ENCODE results near the gene RASAL2.
A peak's percentile ranks its signal among the peaks of the same experiment; 100 is the strongest.
"Not testable (repeated sequence)": the region's sequence is repeated elsewhere in the genome, so short reads cannot be mapped to it uniquely, and the experiment has no call there.

The RASAL2 gene

GRCh38 chr1:178071811-178072210 lies 22.1 kb upstream of the RASAL2 start:
- DNase-seq (ENCODE audit: low read depth in 2 of 3, low spot score in 2 of 3), result no peak

GRCh38 chr1:178072326-178072725 lies 21.6 kb upstream of the RASAL2 start:
- DNase-seq (ENCODE audit: low read depth in 2 of 3, low spot score in 2 of 3), result no peak

DNA sequence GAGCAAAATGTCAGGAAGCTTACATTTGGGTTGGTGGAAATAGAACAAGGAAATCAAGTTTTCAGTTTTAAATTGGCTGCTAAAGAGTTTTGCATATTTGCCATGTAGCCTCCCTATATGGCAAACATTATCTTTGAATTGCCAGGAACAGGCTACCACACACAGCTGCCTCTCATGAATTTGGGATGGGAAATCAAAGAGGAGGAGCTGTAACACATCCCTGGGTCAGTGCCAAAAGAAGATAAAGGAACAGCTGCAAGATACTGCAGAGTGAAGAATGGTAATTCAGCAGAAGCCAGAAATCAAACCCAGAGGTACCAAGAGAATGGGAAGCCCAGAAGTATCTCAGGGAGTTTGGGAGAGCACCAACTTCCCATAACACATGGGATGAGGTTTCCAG lies 18.6 kb upstream of the RASAL2 start:
- no peak for DNase-seq (ENCODE audit: low read depth in 2 of 3, low spot score in 2 of 3)

DNA sequence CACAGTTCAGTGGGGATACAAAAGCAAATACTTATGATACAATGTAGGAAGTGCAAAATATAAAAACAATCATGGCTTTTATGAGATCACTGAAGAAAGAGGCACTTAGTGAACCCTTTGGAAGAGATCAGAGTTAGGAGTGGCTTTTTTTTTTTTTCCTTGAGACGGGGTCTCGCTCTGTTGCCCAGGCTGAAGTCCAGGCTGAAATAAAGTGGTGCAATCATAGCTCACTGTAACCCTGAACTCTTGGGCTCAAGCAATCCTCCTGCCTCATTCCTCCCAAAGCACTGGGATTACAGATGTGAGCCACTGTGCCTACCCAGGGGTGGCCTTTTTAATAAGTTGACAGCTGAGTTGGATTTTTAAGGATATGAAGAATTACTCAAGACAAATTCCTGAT lies 17.3 kb upstream of the RASAL2 start:
- no peak for DNase-seq (ENCODE audit: low read depth in 2 of 3, low spot score in 2 of 3)

DNA sequence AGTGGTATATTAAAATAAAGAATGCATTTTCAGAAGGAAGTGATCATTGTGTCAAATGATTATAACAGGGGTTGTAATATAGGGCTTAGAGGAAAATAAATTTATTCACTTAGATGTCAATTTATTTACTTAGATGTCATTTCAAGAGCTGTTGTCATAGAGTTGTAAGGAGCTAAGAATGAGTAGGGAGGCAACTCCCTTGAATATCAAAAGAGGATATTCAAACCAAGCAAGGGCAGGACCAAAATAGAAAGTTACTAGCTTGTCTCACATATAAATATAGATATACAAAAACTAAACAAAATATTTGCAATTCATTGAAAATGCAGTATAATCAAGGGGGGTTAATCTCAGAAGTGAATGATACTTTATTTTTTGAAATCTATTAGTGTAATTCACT lies 16.0 kb upstream of the RASAL2 start:
- DNase-seq (ENCODE audit: low read depth in 2 of 3, low spot score in 2 of 3), result no peak

DNA sequence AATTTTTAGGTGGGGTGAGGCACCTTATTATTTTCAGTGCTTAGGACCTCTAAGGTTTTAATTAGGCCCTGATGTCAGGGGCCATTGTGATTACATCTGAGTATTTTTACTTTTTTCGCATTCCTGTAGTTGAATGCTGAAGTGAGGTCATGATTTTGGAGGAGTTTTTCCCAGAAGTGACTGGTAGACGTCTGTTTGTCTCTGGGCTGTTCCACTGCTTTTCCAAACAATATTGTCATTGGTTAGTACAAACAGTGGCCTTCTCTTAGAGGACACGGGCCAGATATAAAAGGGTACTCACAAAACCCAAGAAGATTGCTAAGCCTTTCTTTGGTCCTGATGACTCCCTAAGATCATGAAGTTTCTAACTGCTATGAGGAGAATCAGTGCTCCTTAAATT lies 7.6 kb upstream of the RASAL2 start:
- no peak for DNase-seq (ENCODE audit: low read depth in 2 of 3, low spot score in 2 of 3)

DNA sequence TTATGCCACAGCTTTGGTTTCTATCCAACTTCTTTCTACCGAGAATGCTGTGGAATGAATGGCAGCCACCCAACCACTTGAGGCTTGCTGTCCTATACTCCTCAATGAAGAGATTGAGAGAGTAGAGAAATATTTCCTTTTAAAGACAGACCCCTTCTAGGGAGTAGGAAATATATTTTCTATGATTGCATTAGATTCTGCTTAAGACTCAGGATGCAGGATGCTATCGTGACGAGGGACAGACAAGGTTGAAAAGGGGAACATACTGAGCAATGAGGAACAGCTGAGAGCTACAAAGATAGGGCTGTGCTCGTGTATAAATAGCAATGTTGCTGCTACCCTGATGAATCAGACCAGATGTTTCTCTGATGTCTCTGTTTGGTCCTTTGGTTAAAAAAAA lies 7.1 kb upstream of the RASAL2 start:
- no peak for DNase-seq (ENCODE audit: low read depth in 2 of 3, low spot score in 2 of 3)

DNA sequence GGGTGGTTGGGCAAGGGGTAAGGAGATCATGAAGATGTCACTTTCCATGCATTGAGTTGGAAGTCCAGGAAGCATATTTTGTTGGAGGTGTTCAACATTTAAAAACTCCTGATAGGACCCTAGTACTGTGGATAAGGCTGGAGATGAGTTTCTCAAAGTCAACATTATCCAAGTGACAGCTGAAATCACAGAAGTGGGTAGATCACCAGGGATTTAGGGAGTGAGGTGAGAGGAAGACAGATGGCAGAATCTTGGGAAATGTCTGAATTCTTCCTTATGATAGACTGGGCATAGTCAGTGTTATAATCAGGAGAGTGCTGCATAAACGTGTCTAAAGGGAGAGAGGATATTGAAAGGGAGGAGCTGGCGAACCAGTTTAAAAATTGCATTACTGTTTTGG lies 5.3 kb upstream of the RASAL2 start:
- DNase-seq (ENCODE audit: low read depth in 2 of 3, low spot score in 2 of 3), result no peak

- not testable (repeated sequence) for DNase-seq (ENCODE audit: low read depth in 2 of 3, low spot score in 2 of 3)
These were observed 2.5 kb upstream of the RASAL2 start for GRCh38 chr1:178091454-178091853.

- DNase-seq (ENCODE audit: low read depth in 2 of 3, low spot score in 2 of 3), result no peak
These were observed 1.7 kb upstream of the RASAL2 start for GRCh38 chr1:178091986-178092745.

- DNase-seq (ENCODE audit: low read depth in 2 of 3, low spot score in 2 of 3), result no peak
These were observed 918 bp upstream of the RASAL2 start for GRCh38 chr1:178092878-178093493.

GRCh38 chr1:178093494-178093950 lies 382 bp upstream of the RASAL2 start:
- DNase-seq (ENCODE audit: low read depth in 2 of 3, low spot score in 2 of 3), result peak in 1 of 3 experiments; percentile 16

DNA sequence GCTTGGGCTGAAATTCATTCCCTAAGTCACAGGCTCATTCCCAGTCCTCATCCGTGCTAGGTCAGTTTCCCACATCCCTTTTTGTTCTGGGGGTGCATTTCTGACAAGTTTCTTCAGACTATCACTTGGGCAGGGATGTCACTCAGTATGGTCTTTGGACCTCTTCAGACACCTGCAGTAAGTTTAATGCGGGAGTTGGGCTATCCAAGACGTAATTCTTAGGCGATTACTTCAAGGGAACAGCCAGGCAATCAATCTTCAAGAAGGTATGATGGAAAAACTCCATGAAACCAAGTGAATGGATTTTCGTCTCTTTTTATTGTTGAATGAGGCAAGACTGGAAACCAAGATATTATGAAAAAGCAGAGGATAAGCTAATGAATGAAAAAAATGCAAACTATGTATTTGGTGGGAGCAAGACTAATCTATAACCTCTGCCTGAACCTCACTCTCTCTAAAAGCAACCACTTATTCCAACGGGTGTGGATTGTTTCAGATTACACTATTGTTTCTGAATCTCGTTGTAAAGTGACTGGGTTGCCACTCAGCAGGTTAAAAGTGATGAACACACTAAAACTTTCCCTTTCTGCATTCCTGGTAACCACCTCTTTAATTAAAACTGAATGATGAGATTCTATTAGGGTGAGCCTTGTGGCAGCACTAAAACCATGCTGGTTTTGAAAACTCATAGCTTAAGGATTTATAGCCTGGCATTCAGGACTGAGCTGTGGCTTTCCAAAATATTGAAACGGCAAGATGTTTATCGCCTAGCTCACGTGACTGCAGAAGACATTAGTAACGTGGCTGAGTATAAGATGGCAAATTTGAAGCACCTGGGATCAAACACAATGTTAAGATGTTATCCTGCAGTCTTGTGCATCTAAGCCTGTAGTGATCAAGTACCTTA lies 1.1 kb downstream of the RASAL2 start:
- no peak for DNase-seq (ENCODE audit: low read depth in 2 of 3, low spot score in 2 of 3)

GRCh38 chr1:178096421-178096820 lies 2.5 kb downstream of the RASAL2 start:
- no peak for DNase-seq (ENCODE audit: low read depth in 2 of 3, low spot score in 2 of 3)

DNA sequence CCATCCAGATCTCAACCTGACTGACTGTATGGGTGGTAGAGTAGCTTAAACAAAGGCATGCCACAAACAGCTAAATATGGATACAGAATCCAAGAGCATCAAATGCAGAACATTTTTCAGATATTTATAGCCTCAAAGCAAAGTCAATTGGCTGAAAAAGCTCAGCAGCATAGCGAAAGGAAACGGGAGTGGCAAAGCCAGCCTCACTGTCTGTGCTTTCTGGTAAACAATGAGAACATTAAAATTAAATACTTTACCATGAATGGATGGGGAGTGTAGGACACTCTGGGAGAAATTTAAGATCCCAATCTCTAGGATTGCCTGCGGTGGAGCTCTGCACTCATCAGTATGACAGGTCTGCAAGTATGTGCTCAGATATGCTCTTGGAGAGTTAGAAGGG lies 4.4 kb downstream of the RASAL2 start:
- DNase-seq (ENCODE audit: low read depth in 2 of 3, low spot score in 2 of 3), result no peak

GRCh38 chr1:178101266-178101630 lies 7.3 kb downstream of the RASAL2 start:
- DNase-seq (ENCODE audit: low read depth in 2 of 3, low spot score in 2 of 3), result no peak

- DNase-seq (ENCODE audit: low read depth in 2 of 3, low spot score in 2 of 3), result no peak
These were observed 7.8 kb downstream of the RASAL2 start for GRCh38 chr1:178101654-178102053.

DNA sequence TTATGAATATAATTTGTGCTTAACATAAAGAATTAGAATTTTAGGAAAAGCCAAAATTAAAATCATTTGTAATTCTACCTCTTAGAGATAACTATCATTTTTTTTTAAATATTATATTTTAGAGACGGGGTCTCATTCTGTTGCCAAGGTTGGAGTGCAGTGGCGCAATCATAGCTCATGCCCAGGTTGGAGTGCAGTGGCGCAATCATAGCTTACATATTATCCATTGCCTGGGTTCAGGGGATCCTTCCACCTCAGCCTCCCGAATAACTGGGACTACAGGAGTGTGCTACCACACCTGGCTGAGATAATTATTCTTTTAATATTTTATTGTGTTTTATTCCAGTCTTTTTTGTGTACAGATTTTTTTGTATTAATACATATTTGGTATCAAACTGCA lies 8.3 kb downstream of the RASAL2 start:
- no peak for DNase-seq (ENCODE audit: low read depth in 2 of 3, low spot score in 2 of 3)

GRCh38 chr1:178107823-178108222 lies 13.9 kb downstream of the RASAL2 start:
- no peak for DNase-seq (ENCODE audit: low read depth in 2 of 3, low spot score in 2 of 3)

GRCh38 chr1:178109348-178110143 lies 15.6 kb downstream of the RASAL2 start:
- DNase-seq (ENCODE audit: low read depth in 2 of 3, low spot score in 2 of 3), result no peak

DNA sequence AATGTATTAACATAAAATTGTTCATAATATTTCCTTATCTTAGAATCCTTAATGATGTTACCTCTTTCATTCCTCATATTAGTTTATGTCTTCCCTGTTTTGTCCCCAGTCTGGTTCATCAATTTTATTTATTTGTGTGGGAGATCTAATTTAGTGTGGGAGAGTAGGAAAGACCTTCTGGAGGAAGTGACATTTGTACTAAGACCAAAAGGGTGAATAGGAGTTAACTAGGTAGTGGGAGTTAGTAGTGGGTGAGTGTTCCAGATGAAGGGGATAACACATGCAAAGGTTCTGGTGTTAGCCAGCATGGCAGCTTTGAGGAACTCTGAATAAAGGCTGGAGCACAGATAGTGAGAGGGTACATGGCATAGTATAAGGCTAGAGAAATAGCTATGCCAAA lies 21.4 kb downstream of the RASAL2 start:
- no peak for DNase-seq (ENCODE audit: low read depth in 2 of 3, low spot score in 2 of 3)
